HG03280 (cell line): ENCODE results near the gene BRIP1.
"Not testable (repeated sequence)": the region's sequence is repeated elsewhere in the genome, so short reads cannot be mapped to it uniquely, and the experiment has no call there.

Experiments used
- ATAC-seq: cut with Tn5 transposase; IDR thresholded peaks from one replicate; pipeline ENCODE4 v1.9.1; 2021; ENCODE audit warnings: mild to moderate bottlenecking, moderate library complexity; ENCODE audit not compliant: unreplicated experiment

Gene BRIP1

DNA sequence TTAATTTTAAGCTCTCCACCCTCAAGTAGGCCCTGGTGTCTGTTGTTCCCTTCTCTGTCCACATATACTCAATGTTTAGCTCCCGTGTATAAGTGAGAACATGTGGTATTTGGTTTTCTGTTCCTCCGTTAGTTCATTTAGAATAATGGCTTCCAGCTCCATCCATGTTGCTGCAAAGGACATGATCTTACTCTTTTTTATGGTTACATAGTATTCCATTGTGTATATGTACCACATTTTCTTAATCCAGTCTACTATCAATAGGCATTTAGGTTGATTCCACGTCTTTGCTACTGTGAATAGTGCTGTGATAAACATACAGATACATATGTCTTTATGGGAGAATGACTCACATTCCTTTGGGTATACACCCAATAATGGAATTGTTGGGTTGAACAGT lies 160.9 kb downstream of the BRIP1 start:
- no peak for ATAC-seq

DNA sequence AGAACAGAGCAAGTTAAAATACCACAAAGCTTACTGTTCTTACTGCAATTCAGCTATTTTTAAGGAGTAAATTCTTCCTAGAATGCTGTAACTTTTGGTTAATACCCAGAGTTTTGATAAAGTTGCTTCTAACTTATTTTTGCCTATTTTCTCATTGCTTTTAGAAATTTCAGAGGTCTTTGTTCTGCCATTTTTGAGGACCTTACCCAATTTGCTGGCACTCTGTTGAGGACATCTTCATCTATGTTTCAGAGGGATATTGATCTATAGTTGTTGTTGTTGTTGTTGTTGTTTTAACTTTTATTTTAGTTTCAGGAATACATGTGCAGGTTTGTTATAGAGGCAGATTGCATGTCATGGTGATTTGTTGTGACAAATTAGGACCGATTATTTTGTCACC lies 161.3 kb downstream of the BRIP1 start:
- no peak for ATAC-seq

DNA sequence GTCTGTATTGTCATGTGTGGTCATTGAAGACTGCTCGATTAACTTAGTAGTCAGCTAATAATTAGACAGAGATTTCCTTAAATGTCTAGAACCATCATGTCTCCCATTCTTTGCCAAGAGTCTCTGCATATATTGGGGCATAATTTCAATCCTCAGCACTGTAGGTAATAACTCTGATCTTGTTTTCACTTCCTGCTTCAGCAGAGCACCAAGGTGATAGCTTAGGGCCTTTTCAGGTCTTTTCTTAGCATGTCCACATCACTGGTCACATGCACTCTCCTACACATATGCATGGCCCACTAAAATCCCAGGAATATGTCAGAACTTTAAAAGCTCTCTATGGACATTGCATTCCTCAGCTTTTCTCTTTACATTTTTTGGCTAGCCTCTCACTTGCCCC lies 162.0 kb downstream of the BRIP1 start:
- no peak for ATAC-seq

DNA sequence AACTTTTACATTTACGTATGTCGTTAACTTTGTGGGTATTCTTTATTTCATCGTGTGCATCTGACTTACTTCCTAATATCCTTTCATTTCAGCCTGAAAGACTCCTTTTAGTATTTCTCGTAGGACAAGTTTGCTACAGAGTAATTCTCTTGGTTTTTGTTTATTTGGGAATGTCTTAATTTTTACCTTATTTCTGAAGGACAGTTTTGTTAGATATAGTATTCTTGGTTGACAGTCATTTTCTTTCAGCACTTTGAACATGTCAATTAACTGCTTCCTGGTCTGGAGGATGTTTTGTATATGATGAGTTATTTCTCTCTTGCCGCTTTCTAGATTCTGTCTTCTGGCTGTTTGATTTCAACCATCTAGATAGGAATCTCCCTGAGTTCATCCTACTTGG lies 163.1 kb downstream of the BRIP1 start:
- ATAC-seq, result no peak

DNA sequence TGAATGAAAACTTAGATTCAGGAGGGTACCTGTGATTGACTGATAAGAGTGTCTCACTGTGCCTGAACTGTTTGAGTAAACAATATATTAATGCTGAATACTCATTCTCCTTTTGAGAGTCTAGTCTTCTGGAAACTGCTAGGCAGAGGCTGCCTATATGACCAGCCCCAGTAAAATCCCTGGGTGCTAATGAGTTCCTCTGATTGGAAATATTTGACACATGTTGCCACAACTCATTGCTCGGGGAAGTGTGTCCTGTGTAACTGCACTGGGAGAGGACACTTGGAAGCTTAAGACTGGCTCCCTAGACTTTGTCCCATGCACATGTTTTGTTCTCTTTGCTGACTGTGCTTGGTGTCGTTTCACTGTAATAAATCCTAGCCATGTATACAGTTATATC lies 163.6 kb downstream of the BRIP1 start:
- ATAC-seq, result no peak

DNA sequence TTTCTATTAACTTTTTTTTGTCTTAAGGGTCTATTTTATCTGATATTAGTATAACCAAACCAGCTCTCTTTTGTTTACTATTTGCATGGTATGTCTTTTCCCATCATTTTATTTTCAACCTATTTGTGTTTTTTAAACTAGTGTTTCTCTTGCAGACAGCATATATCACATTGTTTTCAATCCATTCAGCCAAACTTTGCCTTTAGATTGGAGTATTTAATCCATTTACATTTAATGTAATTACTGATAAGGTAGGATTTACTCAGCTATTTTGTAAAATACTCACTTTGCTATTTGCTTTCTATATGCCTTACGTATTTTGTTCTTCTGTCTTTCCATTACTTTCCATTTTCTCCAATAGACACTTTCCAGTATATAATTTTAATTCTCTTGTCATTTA lies 164.3 kb downstream of the BRIP1 start:
- ATAC-seq, result no peak

DNA sequence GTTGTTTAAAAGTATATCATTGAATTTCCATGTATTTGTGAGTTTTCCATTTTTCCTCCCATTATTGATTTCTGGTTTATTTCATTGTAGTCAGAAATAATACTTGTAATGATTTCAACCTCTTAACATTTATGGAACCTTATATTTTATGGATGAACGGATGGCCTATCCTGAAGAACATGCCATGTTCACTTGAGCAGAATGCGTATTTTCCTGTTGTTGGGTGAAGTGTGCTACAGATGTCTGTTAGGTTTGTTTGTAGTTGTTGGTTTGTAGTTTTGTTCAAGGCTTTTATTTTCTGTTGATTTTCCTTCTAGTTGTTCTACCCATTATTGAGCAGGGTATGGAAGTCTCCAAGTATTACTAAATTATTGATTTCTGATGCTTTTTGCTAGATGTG lies 165.1 kb downstream of the BRIP1 start:
- ATAC-seq, result no peak

DNA sequence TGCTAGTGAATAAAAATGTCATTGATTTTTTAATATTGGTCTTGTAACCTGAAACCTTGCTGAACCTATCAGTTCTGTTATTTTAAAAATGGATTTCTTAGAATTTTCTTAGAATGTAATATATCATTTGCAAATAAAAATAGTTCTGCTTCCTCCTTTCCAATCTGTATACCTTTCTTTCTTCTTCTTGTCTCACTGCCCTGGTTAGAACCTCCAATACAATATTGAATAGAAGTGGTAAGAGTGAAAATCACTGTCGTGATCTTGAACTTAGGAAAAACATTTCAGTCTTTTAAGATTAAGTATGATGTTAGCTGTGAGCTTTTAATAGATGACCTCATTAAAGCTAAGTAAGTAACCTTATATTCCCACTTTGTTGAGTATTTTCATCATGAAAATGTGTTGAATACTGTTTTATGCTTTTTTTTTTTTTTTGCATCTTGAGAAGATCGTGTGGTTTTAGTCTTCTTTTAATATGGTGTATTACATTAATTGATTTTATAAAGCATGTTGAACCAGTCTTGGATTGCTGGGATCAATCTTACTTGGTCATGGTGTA lies 167.5 kb downstream of the BRIP1 start:
- no peak for ATAC-seq

DNA sequence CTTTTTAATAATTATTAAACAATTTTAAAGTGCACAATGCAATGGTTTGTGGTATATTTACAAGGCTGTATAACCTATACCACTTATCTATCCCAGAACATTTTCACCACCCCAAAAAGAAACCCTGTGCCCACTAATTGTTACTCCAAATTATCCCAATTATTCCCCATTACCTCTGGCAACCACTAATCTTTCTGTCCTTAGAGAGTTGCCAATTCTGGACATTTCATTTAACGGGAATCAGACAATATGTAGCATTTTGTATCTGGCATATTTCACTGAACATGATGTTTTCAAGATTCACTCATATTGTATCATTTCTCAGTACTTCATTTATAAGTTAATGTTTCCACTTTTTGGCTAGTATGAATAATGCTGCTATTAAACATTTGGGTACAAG lies 169.2 kb downstream of the BRIP1 start:
- ATAC-seq, result no peak

DNA sequence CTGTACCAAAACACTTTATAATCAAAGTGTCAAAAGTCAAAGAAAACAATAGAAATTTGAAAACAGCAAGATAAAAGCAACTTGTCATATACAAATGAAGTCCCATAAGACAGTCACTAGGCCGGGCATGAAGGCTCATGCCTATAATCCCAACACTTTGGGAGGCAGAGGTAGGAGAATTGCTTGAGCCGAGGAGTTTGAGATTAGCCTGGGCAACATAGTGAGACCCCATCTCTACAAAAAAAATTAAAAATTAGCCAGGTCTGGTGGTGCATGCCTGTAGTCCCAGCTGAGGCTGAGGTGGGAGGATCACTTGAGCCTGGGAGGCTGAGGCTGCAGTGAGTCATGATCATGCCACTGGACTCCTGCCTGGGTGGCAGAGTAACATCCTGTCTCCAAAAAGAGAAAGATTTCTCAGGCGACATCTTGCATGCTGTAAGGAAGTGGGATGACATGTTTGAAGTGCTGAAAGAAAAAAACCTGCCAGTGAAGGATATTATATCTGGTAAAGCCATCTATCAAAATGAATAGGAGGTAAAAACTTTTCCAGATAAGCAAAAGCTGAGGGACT lies 173.6 kb downstream of the BRIP1 start:
- ATAC-seq, result no peak

DNA sequence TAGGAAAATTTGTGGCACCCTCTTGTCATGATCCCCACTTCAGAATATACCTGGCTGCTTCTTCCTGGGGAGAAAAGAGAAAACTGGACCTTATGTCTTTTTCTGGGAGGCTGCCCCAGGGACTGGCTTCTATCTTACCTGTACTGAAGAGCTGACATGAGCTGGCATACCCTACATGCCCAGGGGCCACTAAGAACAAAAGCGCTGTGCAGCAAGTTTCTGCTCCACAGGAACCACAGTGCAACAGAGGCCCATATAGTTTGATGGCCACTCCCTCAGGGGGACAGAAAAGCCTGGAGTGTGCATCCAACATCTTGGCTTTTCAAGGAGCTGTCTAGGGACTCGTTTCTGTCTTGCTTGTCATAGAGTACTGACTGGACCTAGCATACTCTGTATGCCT lies 175.6 kb downstream of the BRIP1 start:
- ATAC-seq, result no peak

DNA sequence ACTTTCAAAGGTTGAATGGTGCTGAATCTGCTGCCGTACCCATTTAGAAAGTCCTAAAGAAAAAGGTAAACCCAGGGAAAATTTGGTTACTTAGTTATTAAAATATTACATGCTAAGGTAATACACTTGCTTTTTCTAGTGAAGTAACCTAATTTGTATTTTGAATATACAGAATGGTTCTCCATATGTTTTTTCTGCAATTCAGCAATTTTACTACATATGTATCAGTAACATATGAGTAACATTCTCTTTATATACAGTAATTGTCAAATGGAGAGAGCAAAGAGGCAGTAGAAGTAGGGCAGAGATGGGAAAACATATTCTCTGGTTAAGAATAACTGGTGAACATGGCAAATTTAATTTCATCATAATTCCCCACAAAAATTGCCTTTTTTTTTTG lies 177.2 kb downstream of the BRIP1 start:
- no peak for ATAC-seq

DNA sequence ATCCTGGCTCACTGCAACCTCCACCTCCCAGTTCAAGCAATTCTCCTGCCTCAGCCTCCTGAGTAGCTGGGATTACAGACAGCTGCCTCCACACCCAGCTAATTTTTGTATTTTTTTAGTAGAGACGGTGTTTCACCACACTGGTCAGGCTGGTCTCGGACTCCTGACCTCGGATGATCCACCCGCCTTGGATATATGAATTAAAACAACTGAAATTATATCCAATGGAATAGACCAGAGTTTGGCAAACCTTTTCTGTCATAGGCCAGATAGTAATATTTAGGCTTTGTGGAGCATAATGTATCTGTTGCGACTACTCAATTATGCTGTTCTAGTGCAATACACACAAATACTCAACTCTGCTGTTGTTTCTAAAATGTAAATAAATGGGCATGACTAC lies 178.5 kb downstream of the BRIP1 start:
- ATAC-seq, result no peak

DNA sequence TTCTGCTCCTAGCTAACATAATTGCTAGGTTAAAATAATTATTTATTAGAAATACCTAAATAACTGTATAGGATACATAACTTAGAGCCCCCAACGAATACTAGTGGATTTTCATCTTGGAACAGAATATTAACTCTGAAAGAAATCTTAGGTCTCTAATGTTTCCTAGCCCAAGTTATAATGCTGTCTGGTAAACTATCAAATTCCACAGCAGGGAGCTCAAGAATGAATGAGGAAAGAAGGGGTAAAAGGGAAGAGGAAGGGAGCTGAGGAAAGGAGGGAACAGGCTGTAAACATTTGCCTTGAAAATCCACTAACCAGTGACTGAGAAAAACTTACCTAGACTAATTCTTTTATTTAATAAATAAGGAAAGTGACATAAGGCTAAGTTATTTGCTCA lies 179.2 kb downstream of the BRIP1 start:
- ATAC-seq, result no peak

DNA sequence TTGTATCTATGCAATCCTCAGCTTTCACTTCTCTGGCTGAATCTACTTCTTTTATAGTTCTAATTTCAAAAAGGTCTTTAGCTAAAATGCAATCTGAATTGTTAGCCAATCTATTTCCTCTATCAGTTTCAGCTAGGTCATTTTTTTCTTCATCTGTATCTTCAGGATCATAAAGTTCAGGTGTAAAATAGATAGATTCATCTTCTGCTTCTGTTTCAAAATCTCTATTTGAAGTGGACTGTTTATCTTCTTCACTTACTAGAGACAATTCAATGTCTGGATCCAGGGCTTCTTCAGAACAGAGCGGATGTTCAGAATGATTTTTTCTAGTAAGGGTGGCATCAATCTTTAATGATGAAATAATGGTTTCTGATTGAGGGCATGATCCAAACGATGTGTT lies 179.9 kb downstream of the BRIP1 start:
- ATAC-seq, result no peak

DNA sequence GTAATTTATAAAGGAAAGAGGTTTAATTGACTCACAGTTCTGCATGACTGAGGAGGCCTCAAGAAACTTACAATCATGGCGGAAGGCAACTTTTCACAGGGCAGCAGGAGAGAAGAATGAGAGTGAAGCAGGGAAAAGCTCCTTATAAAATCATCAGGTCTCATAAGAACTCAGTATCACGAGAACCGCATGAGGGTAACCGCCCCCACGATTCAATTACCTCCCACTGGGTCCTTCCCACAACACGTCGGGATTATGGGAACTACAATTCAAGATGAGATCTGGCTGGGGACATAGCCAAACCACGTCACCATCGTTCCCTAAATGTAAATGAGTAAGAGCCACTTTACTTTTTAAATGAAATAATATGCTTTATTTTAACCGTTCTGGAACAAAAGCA lies 182.4 kb downstream of the BRIP1 start:
- ATAC-seq, result no peak

DNA sequence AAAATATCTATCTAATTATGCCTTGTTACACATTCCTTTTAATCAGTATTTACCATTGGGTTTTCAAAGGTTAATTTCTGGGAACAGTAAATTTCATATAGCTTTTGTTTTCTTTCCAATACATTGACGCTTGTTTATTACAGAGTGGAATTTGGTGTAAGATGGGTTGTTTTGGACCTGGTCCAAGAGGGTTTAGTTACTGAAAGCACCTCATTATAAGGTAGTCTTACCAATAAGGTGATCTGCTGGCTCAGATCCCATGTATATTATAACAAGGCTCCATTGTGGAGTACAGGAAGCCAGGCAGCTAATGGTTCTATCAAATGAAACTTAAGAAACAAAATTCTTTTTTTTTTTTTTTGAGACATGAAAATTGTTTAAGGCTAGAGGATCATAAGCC lies 185.0 kb downstream of the BRIP1 start:
- no peak for ATAC-seq

DNA sequence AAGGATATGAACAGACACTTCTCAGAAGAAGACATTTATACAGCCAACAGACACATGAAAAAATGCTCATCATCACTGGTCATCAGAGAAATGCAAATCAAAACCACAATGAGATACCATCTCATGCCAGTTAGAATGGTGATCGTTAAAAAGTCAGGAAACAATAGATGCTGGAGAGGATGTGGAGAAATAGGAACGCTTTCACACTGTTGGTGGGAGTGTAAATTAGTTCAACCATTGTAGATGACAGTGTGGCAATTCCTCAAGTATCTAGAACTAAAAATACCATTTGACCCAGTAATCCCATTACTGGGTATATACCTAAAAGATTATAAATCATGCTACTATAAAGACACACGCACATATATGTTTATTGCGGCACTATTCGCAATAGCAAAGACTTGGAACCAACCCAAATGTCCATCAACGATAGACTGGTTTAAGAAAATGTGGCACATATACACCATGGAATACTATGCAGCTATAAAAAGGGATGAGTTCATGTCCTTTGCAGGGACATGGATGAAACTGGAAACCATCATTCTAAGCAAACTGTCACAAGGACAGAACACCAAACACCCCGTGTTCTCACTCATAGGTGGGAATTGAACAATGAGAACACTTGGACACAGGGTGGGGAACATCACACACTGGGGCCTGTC lies 186.0 kb downstream of the BRIP1 start:
- not testable (repeated sequence) for ATAC-seq

DNA sequence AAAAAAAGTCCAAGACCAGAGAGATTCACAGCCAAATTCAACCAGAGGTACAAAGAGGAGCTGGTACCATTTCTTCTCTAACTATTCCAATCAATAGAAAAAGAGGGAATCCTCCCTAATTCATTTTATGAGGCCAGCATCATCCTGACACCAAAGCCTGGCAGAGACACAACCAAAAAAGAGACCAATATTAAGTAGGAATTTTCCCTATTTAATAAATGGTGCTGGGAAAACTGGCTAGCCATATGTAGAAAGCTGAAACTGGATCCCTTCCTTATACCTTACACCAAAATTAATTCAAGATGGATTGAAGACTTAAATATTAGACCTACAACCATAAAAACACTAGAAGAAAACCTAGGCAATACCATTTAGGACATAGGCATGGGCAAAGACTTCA lies 186.8 kb downstream of the BRIP1 start:
- not testable (repeated sequence) for ATAC-seq

DNA sequence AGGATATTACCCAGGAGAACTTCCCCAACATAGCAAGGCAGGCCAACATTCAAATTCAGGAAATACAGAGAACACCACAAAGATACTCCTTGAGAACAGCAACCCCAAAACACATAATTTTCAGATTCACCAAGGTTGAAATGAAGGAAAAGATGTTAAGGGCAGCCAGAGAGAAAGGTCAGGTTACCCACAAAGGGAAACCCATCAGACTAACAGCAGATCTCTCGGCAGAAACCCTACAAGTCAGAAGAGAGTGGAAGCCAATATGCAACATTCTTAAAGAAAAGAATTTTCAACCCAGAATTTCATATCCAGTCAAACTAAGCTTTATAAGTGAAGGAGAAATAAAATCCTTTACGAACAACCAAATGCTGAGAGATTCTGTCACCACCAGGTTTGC lies 188.7 kb downstream of the BRIP1 start:
- not testable (repeated sequence) for ATAC-seq

DNA sequence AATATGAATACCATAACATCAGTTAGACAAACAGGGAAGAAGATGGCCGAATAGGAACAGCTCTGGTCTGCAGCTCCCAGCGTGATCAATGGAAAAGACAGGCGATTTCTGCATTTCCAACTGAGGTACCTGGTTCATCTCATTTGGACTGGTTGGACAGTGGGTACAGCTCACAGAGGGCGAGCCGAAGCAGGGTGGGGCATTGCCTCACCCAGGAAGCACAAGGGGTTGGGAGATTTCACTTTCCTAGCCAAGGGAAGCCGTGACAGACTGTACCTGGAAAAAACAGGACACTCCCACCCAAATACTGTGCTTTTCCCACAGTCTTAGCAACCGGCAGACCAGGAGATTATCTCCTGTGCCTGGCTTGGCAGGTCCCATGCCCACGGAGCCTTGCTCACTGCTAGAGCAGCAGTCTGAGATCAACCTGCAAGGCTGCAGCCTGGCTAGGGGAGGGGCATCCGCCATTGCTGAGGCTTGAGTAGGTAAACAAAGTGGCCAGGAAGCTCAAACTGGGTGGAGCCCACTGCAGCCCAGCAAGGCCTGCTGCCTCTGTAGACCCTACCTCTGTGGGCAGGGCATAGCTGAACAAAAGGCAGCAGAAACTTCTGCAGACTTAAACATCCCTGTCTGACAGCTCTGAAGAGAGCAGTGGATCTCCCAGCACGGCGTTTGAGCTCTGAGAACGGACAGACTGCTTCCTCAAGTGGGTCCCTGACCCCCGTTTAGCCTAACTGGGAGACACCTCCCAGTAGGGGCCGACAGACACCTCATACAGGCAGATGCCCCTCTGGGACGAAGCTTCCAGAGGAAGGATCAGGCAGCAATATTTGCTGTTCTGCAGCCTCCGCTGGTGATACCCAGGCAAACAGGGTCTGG lies 190.1 kb downstream of the BRIP1 start:
- not testable (repeated sequence) for ATAC-seq

DNA sequence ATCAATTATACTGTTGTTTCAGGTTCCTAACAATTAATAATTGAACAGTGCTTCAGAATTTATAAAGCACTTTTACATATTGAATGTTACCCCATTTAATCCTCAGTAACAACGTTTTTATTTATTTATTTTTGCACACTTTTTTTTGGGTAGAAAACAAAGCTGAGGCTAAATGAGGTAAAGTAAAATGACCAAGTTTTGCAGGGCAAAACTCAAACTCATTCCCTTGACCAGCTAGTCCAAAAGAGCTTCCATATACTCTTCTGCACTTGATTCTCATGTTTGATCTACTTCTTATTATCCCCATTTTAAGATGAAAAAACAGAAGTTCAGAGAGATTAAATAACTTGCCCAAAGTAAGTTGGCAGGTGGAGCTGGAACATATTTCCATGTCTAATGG lies 191.2 kb downstream of the BRIP1 start:
- ATAC-seq, result no peak
